WTC11 (cell line): ENCODE data around the gene PGP.

Experiments used
- AFF4 ChIP-seq: sonication (generic); formaldehyde crosslinking; IDR thresholded peaks from 2 replicates; pipeline ENCODE4 v1.8.1; 2023; ENCODE audit warnings: mild to moderate bottlenecking, missing genetic modification reagents, borderline replicate concordance
- ATF2 ChIP-seq: sonication (generic); formaldehyde crosslinking; IDR thresholded peaks from 2 replicates; pipeline ENCODE4 v1.8.1; 2022; ENCODE audit warnings: low read depth, missing genetic modification reagents, borderline replicate concordance
- CBFB ChIP-seq: sonication (generic); formaldehyde crosslinking; IDR thresholded peaks from 2 replicates; pipeline ENCODE4 v1.8.1; 2022; ENCODE audit warnings: mild to moderate bottlenecking, low read depth, missing genetic modification reagents
- CTCF ChIP-seq: fragments of 200-600 bp; IDR thresholded peaks from 2 replicates; pipeline ENCODE4 v1.8.0; 2022; ENCODE audit warnings: antibody characterized with exemption
- USF1 ChIP-seq: sonication (generic); formaldehyde crosslinking; IDR thresholded peaks from 2 replicates; pipeline ENCODE4 v1.8.0; 2022; ENCODE audit warnings: mild to moderate bottlenecking, missing genetic modification reagents

GRCh38 chr16:2257726-2258125, 43.1 kb upstream of the PGP start:
- TF ChIP-seq CTCF (no peak), USF1 (CRISPR knock-in tag) (no peak), ATF2 (CRISPR knock-in tag) (no peak), AFF4 (no peak), CBFB (CRISPR knock-in tag) (no peak)
